ENCODE results near the gene NUP93. TPM values are rescaled to one million over a fixed set of nuclear protein-coding genes. Genes with fewer than 3 reads are reported as not detected.

Gene NUP93
- total RNA-seq, 1 experiment from 2014 or later: 165 TPM

DNA sequence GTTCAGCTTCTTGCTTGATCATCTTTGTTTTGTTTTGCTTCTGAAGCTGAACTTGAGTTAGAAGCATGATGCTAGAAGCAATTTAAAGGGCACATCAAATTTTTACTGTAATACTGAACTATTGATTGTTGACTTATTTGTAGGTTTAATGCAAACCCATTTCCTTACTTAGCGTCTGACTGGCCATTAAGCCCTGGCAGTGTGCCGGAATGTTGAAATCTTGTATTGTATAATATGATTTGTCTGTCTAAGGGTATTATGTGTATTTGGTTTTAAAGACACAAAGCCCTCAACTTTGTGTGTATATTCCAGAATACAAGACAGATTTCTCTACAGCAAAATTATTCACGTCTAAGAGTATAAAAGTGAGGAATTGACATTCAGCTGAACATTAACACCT lies 39.7 kb downstream of the NUP93 start:
- no peak overlapping the region for H3K14ac ChIP-seq (ENCODE audit: insufficient read depth, low read length)
- no peaks in the 10 kb centered on the region for H3K9me3 Mint-ChIP-seq
- no peak overlapping the region for H4K8ac ChIP-seq (replicated peaks; ENCODE audit: insufficient read length, low read depth, low read length)
- H2BK12ac ChIP-seq (ENCODE audit: insufficient read length, low read depth, low read length): no peak overlapping the region
- H3T11ph ChIP-seq (ENCODE audit: low read length): no peak overlapping the region
- H3K4me2 ChIP-seq (ENCODE audit: insufficient read depth, insufficient read length, low read length): no peak overlapping the region
- no peaks in the 10 kb centered on the region for H3K4me1 ChIP-seq (ENCODE audit: insufficient read depth, low read length)
- H3K79me1 ChIP-seq (ENCODE audit: insufficient read depth, low read depth, low read length, poor library complexity, severe bottlenecking): peaks cover 5% of the 10 kb centered on the region
- no peak overlapping the region for H2BK120ac ChIP-seq (ENCODE audit: low read depth, low read length, poor library complexity, severe bottlenecking)
- H2BK20ac ChIP-seq (ENCODE audit: low read depth, low read length, poor library complexity, severe bottlenecking): no peak overlapping the region
- no peak overlapping the region for H3K9ac ChIP-seq (ENCODE audit: extremely low read depth, insufficient read length, low read length)
- H4K5ac ChIP-seq (ENCODE audit: insufficient read length, low read depth, low read length): no peak overlapping the region
- no peak for DNase-seq
- H3K4me3 Mint-ChIP-seq: no peak overlapping the region
- no peak overlapping the region for H2AFZ ChIP-seq (ENCODE audit: low read length)
- H3K18ac ChIP-seq (ENCODE audit: insufficient read length, low read depth, low read length): no peak overlapping the region
- no peak overlapping the region for H4K91ac ChIP-seq (ENCODE audit: insufficient read length, low read depth, low read length)
- H3K27me3 ChIP-seq (ENCODE audit: insufficient read depth, low read length): no peaks in the 10 kb centered on the region
- peak overlapping the region in 1 of 3 experiments; percentile 0; a peak in 2 of 7 replicates for H3K27ac Mint-ChIP-seq
- no peak overlapping the region for H2AK5ac ChIP-seq (ENCODE audit: insufficient read length, low read length)
- H3K23ac ChIP-seq (ENCODE audit: insufficient read length, low read depth, low read length): no peak overlapping the region
- H3K27ac ChIP-seq (ENCODE audit: insufficient read length, low read depth, low read length): no peak overlapping the region
- H3K56ac ChIP-seq (ENCODE audit: insufficient read length, low read depth, low read length): no peak overlapping the region
- peaks cover 10 to 13% of the 10 kb centered on the region in 2 experiments for H3K4me1 Mint-ChIP-seq
- WGBS (ENCODE audit: extremely low coverage, insufficient read length, low lambda C conversion rate): no CpG with 5 or more reads among the region's 3 CpGs
- H3K9me3 ChIP-seq (ENCODE audit: control insufficient read depth, low read depth, low read length): no peaks in the 10 kb centered on the region
- peaks cover 0 to 2% (median 0%) of the 10 kb centered on the region in 3 experiments; a peak in 3 of 7 replicates for H3K36me3 Mint-ChIP-seq (ENCODE audit: insufficient read depth in 1 of 3, low read depth in 3 of 3)
- TF ChIP-seq, protein P1, sequence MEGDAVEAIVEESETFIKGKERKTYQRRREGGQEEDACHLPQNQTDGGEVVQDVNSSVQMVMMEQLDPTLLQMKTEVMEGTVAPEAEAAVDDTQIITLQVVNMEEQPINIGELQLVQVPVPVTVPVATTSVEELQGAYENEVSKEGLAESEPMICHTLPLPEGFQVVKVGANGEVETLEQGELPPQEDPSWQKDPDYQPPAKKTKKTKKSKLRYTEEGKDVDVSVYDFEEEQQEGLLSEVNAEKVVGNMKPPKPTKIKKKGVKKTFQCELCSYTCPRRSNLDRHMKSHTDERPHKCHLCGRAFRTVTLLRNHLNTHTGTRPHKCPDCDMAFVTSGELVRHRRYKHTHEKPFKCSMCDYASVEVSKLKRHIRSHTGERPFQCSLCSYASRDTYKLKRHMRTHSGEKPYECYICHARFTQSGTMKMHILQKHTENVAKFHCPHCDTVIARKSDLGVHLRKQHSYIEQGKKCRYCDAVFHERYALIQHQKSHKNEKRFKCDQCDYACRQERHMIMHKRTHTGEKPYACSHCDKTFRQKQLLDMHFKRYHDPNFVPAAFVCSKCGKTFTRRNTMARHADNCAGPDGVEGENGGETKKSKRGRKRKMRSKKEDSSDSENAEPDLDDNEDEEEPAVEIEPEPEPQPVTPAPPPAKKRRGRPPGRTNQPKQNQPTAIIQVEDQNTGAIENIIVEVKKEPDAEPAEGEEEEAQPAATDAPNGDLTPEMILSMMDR (conservative IDR thresholded peaks at IDR 0.05): no peak
- H3K27me3 Mint-ChIP-seq (ENCODE audit: low read depth): no peaks in the 10 kb centered on the region
- H2BK5ac ChIP-seq (ENCODE audit: insufficient read length, low read length): no peak overlapping the region
- H3K4ac ChIP-seq (ENCODE audit: low read depth, low read length): no peak overlapping the region
- no peak overlapping the region for H2BK15ac ChIP-seq (ENCODE audit: low read depth, low read length)
- no peaks in the 10 kb centered on the region for H4K20me1 ChIP-seq (ENCODE audit: control insufficient read depth, insufficient read depth, insufficient read length)
- H3K23me2 ChIP-seq (ENCODE audit: insufficient read length, low read depth, low read length, poor library complexity, severe bottlenecking): no peaks in the 10 kb centered on the region
- H3K79me2 ChIP-seq (ENCODE audit: insufficient read depth, low read length): no peaks in the 10 kb centered on the region; the same call in 1 of the 2 replicates

Data from H9 (cell line).